CD4-positive, alpha-beta T cell (primary cell): ENCODE measurements around the gene MPHOSPH6. TPM values are rescaled to one million over a fixed set of nuclear protein-coding genes. Genes with fewer than 3 reads are reported as not detected.

Experiments
- ATAC-seq: fragments of 200-7000 bp; cut with Tn5 transposase; one replicate; pipeline ENCODE4 v1.10.0; 2022; ENCODE audit warnings: mild to moderate bottlenecking; ENCODE audit not compliant: poor library complexity
- CTCF ChIA-PET: fragments of 350-600 bp; sonication (Branson Sonifier 250); formaldehyde crosslinking; loops from one replicate; lab custom pipeline; 2021; ENCODE audit warnings: antibody characterized with exemption, inconsistent platforms; lab: Charles Lee
- POLR2A ChIA-PET: fragments of 350-600 bp; sonication (Branson Sonifier 250); formaldehyde crosslinking; loops from one replicate; lab custom pipeline; 2021; ENCODE audit warnings: antibody characterized with exemption, inconsistent platforms; lab: Charles Lee
- DNase-seq, 14 experiments: peaks; one replicate each; pipeline ENCODE4 v3.0.0-alpha.2; 2013 to 2020; ENCODE audit warnings: mixed read lengths in 2 of 14
- H3K27ac ChIP-seq, 2 donors: one replicate each; pipeline versions ENCODE4 v1.5.1 to v1.7.0; 2013; ENCODE audit warnings: low read length in 2 of 2, low read depth in 1 of 2, mild to moderate bottlenecking in 1 of 2
- H3K27me3 ChIP-seq, 2 experiments: 1 replicate in 1 of 2; 2 replicates in 1 of 2; pipeline versions ENCODE4 v1.6.1 to v1.7.0; 2013; ENCODE audit warnings: low read length in 2 of 2, control low read depth in 1 of 2, mild to moderate bottlenecking in 1 of 2, moderate library complexity in 1 of 2; ENCODE audit not compliant: insufficient read depth in 2 of 2, control insufficient read depth in 1 of 2
- H3K36me3 ChIP-seq: one replicate; pipeline ENCODE4 v1.6.1; 2013; ENCODE audit warnings: low read length, control low read depth; ENCODE audit not compliant: insufficient read depth
- H3K4me1 ChIP-seq: one replicate; pipeline ENCODE4 v1.6.1; 2013; ENCODE audit warnings: low read length, control low read depth; ENCODE audit not compliant: insufficient read depth
- H3K4me3 ChIP-seq: one replicate; pipeline ENCODE4 v1.5.1; 2013; ENCODE audit warnings: mild to moderate bottlenecking, low read length, moderate library complexity
- H3K9me3 ChIP-seq, 2 experiments: 1 replicate in 1 of 2; 2 replicates in 1 of 2; pipeline versions ENCODE4 v1.6.1 to v1.7.0; 2013; ENCODE audit warnings: low read length in 2 of 2, mild to moderate bottlenecking in 2 of 2, control low read depth in 1 of 2, moderate library complexity in 1 of 2; ENCODE audit not compliant: control insufficient read depth in 1 of 2, insufficient read depth in 1 of 2
- H3K27ac Mint-ChIP-seq: one replicate; pipeline ENCODE4 v1.8.0; 2020; ENCODE audit warnings: mixed read lengths
- H3K27me3 Mint-ChIP-seq: one replicate; pipeline ENCODE4 v1.8.0; 2021; ENCODE audit warnings: mixed read lengths
- H3K36me3 Mint-ChIP-seq: one replicate; pipeline ENCODE4 v1.8.0; 2021; ENCODE audit warnings: low read depth, mixed read lengths
- H3K4me1 Mint-ChIP-seq: one replicate; pipeline ENCODE4 v1.8.0; 2021; ENCODE audit warnings: low read depth, mixed read lengths
- H3K4me3 Mint-ChIP-seq: one replicate; pipeline ENCODE4 v1.8.0; 2020; ENCODE audit warnings: mild to moderate bottlenecking, mixed read lengths
- H3K9me3 Mint-ChIP-seq: one replicate; pipeline ENCODE4 v1.8.0; 2020; ENCODE audit warnings: mixed read lengths
- intact Hi-C, 2 experiments: fragments of 100-400 bp; cut with DNase I in 1 of 2; cut with micrococcal nuclease in 1 of 2; formaldehyde crosslinking; loops; one replicate each; pipeline versions ENCODE4 v1.15.1 to v1.9.0; 2023 to 2025; cut with DNase I, micrococcal nuclease
- total RNA-seq, 174 experiments: library from RNA in 2 of 174; stranded (reverse) in 2 of 174; gene quantifications; one replicate each; pipeline ENCODE4 v1.2.3 and lab custom pipeline; 2021 to 2026
- TF ChIP-seq, protein P1 (sequence below): fragments of 200-600 bp; IDR thresholded peaks from one replicate; pipeline ENCODE4 v1.8.0; 2022; ENCODE audit warnings: antibody characterized with exemption, mild to moderate bottlenecking

Gene MPHOSPH6
- total RNA-seq, 2 experiments from 2014 or later: 14.3 to 15.5 TPM

DNA sequence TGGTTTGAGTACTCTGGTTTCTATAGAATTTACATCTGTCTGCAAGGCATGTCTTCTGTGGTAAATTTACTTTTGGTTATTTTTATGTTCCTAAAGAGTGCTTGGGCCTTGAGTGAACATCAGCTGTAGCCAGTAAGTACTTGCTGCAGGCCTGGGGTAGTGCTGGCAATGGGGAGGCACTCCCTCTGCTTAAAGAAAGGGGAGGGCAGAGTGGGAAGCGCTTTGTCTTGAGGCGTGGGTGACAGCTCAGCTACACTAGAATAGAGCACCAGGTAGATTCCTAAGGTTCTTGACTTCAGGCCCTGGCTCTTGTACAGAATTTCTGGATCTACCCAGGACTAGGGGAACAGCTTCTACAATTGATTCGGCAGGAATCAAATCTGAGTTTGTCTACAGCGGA, 50.6 kb downstream of the MPHOSPH6 start:
- DNase-seq: no peak
- Mint-ChIP-seq H3K4me3 (no peak overlapping the region), H3K36me3 (no peaks in the 10 kb centered on the region), H3K27me3 (peaks cover 5% of the 10 kb centered on the region), H3K9me3 (no peaks in the 10 kb centered on the region), H3K27ac (no peak overlapping the region), H3K4me1 (no peaks in the 10 kb centered on the region)
- POLR2A ChIA-PET: no interaction called here
- Histone ChIP-seq H3K9me3 (no peaks in the 10 kb centered on the region), H3K4me1 (no peaks in the 10 kb centered on the region), H3K4me3 (no peak overlapping the region), H3K36me3 (no peaks in the 10 kb centered on the region), H3K27ac (no peak overlapping the region), H3K27me3 (no peaks in the 10 kb centered on the region)
- TF ChIP-seq, protein P1, sequence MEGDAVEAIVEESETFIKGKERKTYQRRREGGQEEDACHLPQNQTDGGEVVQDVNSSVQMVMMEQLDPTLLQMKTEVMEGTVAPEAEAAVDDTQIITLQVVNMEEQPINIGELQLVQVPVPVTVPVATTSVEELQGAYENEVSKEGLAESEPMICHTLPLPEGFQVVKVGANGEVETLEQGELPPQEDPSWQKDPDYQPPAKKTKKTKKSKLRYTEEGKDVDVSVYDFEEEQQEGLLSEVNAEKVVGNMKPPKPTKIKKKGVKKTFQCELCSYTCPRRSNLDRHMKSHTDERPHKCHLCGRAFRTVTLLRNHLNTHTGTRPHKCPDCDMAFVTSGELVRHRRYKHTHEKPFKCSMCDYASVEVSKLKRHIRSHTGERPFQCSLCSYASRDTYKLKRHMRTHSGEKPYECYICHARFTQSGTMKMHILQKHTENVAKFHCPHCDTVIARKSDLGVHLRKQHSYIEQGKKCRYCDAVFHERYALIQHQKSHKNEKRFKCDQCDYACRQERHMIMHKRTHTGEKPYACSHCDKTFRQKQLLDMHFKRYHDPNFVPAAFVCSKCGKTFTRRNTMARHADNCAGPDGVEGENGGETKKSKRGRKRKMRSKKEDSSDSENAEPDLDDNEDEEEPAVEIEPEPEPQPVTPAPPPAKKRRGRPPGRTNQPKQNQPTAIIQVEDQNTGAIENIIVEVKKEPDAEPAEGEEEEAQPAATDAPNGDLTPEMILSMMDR: no peak
- CTCF ChIA-PET: no interaction called here
- ATAC-seq: no peak
- intact Hi-C loops: no loop called here

DNA sequence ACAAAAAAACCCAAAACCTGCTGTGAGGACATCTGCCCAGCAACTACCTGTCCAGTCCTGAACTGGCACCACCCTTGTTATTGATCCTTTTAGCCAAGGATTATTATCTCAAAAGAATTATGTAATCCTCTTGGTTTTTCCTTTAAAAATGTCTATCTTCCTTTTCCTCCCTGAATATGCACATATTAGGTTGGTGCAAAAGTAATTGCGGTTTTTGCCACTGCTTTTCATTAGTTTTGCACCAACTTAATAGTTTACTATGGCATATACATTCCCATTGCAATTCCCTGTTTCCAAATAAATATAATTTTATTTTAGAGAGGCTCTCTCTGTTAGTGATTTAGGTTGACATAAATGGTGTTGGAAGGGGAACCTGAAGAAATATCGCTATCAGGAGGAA, 51.3 kb downstream of the MPHOSPH6 start:
- Mint-ChIP-seq H3K36me3 (no peaks in the 10 kb centered on the region), H3K27ac (no peak overlapping the region), H3K9me3 (no peaks in the 10 kb centered on the region), H3K4me1 (no peaks in the 10 kb centered on the region), H3K27me3 (peaks cover 1% of the 10 kb centered on the region), H3K4me3 (no peak overlapping the region)
- Histone ChIP-seq H3K36me3 (no peaks in the 10 kb centered on the region), H3K4me3 (no peak overlapping the region), H3K27ac (no peak overlapping the region), H3K9me3 (no peaks in the 10 kb centered on the region), H3K4me1 (no peaks in the 10 kb centered on the region), H3K27me3 (no peaks in the 10 kb centered on the region)
- CTCF ChIA-PET: no interaction called here
- no peak for ATAC-seq
- TF ChIP-seq, protein P1: no peak
- DNase-seq: no peak
- intact Hi-C loops: no loop called here
- POLR2A ChIA-PET: no interaction called here

DNA sequence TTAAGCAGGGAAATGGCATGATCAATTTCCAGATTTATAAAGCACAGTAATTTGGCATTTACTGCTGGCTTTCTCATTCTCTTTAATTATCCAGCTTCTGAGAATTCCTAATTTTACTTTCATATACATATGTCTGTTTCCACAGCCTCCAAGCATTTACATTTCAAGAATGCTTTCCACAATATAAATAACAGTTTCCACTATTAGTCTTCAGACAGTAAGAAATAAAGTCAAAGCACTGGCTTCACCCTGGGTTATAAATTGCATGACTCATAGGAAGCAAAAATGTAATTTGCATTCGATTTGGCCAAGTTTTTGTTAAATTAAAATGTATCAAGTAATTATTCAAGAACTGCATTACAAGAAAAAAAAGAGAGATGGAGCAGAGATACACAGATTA, 53.5 kb downstream of the MPHOSPH6 start:
- no peaks in the 10 kb centered on the region for H3K36me3 Mint-ChIP-seq
- Histone ChIP-seq H3K27ac (no peak overlapping the region), H3K36me3 (no peaks in the 10 kb centered on the region), H3K4me3 (no peak overlapping the region), H3K27me3 (no peaks in the 10 kb centered on the region), H3K4me1 (no peaks in the 10 kb centered on the region), H3K9me3 (no peaks in the 10 kb centered on the region)
- no peak overlapping the region for H3K4me3 Mint-ChIP-seq
- H3K9me3 Mint-ChIP-seq: no peaks in the 10 kb centered on the region
- ATAC-seq (no peak), DNase-seq (no peak)
- TF ChIP-seq, protein P1: no peak
- intact Hi-C loops: no loop called here
- H3K4me1 Mint-ChIP-seq: no peaks in the 10 kb centered on the region
- POLR2A ChIA-PET: no interaction called here
- H3K27me3 Mint-ChIP-seq: no peaks in the 10 kb centered on the region
- CTCF ChIA-PET: no interaction called here
- H3K27ac Mint-ChIP-seq: no peak overlapping the region
